ENCODE data around the gene CROCC2. TPM values are rescaled to one million over a fixed set of nuclear protein-coding genes. Genes with fewer than 3 reads are reported as not detected.

The CROCC2 gene
- total and polyA plus RNA-seq, 7 donors: 0.01 TPM; not detected in 6

DNA sequence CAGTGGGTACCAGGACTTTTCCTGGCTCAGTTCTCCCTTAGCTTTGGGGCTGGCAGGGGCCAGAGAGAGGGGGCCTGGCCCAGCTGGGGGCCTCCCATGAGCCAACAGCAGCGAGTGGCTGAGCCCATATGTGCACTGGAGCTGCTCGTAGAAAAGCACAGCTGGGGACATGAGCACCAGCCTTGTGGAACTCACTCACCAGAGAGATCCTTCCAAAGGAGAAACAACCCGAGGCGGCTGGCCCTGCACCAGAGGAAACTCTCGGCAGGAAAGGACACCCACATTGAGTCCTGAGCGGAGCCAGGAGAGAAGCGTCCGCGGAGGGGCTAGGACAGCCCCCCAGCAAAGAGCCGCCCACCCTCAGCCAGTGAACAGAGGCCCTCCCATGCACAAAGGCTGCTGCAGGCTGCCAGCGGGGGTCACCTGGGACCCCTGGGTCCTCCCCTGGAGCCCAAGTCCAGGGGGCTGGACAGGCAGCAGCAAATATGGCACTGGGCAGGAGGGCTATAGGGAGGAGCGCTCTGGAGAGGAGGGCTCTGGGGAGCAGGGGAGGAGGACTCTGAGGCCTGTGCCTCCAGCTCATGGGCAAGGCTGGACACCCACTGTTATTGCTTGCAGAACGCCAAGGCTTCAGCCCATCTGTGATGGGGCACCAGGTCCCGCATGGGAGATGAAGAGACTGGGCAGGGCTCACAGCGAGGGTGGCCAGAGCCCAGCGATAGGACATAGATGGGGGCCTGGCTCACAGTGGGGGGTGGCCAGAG, 50.2 kb downstream of the CROCC2 start:
- TF ChIP-seq, protein P1, sequence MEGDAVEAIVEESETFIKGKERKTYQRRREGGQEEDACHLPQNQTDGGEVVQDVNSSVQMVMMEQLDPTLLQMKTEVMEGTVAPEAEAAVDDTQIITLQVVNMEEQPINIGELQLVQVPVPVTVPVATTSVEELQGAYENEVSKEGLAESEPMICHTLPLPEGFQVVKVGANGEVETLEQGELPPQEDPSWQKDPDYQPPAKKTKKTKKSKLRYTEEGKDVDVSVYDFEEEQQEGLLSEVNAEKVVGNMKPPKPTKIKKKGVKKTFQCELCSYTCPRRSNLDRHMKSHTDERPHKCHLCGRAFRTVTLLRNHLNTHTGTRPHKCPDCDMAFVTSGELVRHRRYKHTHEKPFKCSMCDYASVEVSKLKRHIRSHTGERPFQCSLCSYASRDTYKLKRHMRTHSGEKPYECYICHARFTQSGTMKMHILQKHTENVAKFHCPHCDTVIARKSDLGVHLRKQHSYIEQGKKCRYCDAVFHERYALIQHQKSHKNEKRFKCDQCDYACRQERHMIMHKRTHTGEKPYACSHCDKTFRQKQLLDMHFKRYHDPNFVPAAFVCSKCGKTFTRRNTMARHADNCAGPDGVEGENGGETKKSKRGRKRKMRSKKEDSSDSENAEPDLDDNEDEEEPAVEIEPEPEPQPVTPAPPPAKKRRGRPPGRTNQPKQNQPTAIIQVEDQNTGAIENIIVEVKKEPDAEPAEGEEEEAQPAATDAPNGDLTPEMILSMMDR (IDR thresholded peaks at IDR 0.05): no peak
- no peaks in the 10 kb centered on the region for H3K4me1 ChIP-seq
- peaks cover 0 to 4% (median 0%) of the 10 kb centered on the region in 3 donors for H3K27me3 ChIP-seq (ENCODE audit: insufficient read depth in 3 of 3, low read length in 2 of 3)
- H3K4me3 ChIP-seq: no peak overlapping the region
- intact Hi-C loops (cut with DNase I): no loop called here
- no peaks in the 10 kb centered on the region for H3K9me3 ChIP-seq
- WGBS, 3 donors: 61 to 71% (median 62%) methylated on average over 16 of the region's 16 CpGs
- H3K27ac ChIP-seq: no peak overlapping the region
- ATAC-seq (no peak), DNase-seq (peak in 1 of 2 donors; percentile 5)
- no peaks in the 10 kb centered on the region for H3K36me3 ChIP-seq (ENCODE audit: insufficient read depth in 1 of 2, low read depth in 1 of 2)

DNA sequence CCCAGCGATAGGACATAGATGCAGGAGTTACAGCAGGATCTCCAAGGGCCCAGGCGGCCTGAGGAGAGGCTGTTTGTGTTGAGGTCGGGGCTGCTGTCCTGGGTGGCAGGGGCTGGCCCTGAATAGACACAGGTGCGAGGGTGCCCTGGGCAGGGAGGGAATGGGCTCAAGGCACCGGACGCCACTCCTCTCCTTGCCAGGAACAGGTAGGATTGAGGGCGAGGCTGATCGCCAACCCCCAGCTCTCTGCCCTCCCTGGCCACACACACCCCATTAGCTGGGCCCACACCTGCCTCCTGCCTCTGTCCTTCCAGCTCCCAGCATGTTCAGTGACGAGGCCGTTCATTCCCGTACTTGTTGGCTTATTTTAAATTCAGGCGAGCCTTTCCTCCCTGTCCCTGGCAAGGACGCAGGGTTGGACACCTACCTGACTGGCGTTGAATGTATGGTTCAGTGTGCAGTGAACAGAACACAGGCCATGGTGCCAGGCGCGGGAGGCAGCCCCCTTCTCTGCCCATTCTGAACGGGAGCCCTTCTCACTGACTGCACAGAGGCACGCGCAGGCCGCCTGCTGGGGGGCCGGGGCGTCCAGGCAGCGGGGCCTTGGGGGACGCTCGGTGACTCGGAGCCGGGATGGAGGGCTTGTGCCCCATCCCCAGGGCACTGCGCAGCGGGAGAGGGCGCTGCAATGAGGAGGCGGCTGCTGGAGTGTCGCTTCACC, 51.0 kb downstream of the CROCC2 start:
- no peaks in the 10 kb centered on the region for H3K9me3 ChIP-seq
- no peaks in the 10 kb centered on the region for H3K4me1 ChIP-seq
- H3K27ac ChIP-seq: no peak overlapping the region
- 90 to 95% (median 93%) methylated on average over 30 to 32 of the region's 32 CpGs for WGBS, 3 donors
- intact Hi-C loops (cut with DNase I): no loop called here
- TF ChIP-seq, protein P1 (IDR thresholded peaks at IDR 0.05): no peak
- DNase-seq: peak; percentile 8 to 42
- no peak overlapping the region for H3K4me3 ChIP-seq
- no peaks in the 10 kb centered on the region for H3K36me3 ChIP-seq (ENCODE audit: insufficient read depth in 1 of 2, low read depth in 1 of 2)
- no peaks in the 10 kb centered on the region for H3K27me3 ChIP-seq (ENCODE audit: insufficient read depth in 3 of 3, low read length in 2 of 3)
- ATAC-seq: no peak

DNA sequence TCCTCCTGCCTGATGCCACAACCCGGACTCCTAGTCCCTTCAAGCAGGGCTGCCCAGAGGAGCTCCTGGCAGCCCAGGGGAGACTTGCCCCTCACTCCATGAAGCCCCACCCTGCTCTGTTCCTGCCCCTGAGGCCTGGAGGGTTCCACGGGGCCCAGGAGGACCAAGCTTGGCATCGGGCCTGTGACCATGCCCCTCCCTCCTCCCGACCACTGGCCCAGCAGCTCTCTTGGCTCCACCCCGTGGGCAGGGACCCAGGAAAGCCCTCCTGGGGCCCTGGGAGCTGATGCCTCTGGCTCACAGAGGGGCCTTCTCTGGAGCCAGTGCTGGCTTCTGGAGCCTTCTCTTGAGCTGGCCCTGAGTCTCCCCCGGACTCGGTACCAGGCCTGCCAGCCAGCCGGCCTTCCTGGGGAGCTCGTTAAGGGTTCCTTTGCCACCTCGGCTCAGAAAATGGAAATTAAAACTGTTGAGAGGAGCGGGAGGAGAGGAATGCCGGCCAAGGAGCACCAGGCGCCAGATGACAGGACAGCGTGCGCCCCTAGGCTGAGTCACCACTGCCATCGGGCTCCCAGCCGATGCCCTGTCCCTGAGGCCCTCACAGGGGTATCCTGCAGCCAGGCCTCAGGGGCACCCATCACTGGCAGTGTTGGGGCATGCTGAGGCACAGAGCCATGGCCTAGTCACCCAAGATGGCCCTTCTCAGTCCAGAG, 51.7 kb downstream of the CROCC2 start:
- Histone ChIP-seq H3K9me3 (no peaks in the 10 kb centered on the region), H3K4me1 (no peaks in the 10 kb centered on the region), H3K27me3 (ENCODE audit: insufficient read depth in 3 of 3, low read length in 2 of 3) (no peaks in the 10 kb centered on the region), H3K27ac (no peak overlapping the region), H3K4me3 (no peak overlapping the region), H3K36me3 (ENCODE audit: insufficient read depth in 1 of 2, low read depth in 1 of 2) (no peaks in the 10 kb centered on the region)
- DNase-seq: peak; percentile 25 to 53
- 54 to 68% (median 56%) methylated on average over 16 to 17 of the region's 17 CpGs for WGBS, 3 donors
- no peak for ATAC-seq
- intact Hi-C loops (cut with DNase I): no loop called here
- TF ChIP-seq, protein P1 (IDR thresholded peaks at IDR 0.05): no peak

DNA sequence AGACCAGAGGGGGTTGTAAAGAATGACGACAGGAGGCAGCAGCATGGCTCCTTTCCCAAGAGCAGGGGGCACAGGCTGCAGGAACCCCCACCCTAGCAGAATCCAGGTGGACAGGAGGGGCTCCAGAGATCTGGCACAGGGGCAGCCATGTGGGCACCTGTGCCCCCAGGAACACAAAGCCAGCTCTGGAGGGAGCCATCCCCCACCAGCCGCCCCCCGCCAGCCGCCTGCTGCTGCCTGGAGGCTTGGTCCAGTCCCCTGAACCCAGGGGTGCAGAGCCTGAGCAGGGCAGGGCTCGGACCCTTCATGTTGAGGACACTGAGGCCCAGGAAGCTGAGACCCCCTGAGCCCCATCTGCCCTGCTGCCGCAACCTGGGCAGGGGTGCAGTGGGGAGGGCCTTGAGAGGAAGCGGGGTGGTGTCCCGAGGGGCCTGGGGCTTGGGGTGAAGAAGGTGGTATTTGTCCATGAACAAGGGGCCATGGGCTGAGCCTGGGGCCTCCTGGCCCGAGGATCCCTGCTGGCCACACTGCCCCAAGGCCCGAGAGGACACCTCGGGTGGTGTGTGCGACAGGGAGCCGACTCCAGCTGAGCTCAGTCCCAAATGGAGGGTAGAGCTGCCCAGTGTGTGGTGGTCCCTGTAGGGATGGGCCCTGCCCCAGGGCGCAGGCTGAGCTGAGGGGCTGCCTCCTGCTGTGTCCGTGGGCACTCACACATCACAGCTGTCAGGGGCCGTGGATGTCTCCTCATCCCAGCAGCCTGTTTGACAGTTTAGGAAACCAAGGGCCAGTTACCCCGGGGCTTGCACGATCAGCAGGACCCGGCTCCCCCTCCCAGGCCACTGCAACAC, 52.5 kb downstream of the CROCC2 start:
- TF ChIP-seq, protein P1 (IDR thresholded peaks at IDR 0.05): no peak
- no peaks in the 10 kb centered on the region for H3K36me3 ChIP-seq (ENCODE audit: insufficient read depth in 1 of 2, low read depth in 1 of 2)
- ATAC-seq: no peak
- WGBS, 3 donors: 91 to 96% (median 93%) methylated on average over 18 to 19 of the region's 19 CpGs
- H3K4me3 ChIP-seq: no peak overlapping the region
- DNase-seq: peak; percentile 6 to 48
- H3K27ac ChIP-seq: no peak overlapping the region
- intact Hi-C loops (cut with DNase I): no loop called here
- H3K4me1 ChIP-seq: no peaks in the 10 kb centered on the region
- H3K9me3 ChIP-seq: no peaks in the 10 kb centered on the region
- H3K27me3 ChIP-seq (ENCODE audit: insufficient read depth in 3 of 3, low read length in 2 of 3): no peaks in the 10 kb centered on the region

All from psoas muscle (tissue), 8 donors.